GM18858 (cell line): Measurements from ENCODE around the gene KHK.

Experiments
- ATAC-seq: cut with Tn5 transposase; IDR thresholded peaks from one replicate; pipeline ENCODE4 v1.9.1; 2021; ENCODE audit not compliant: unreplicated experiment

Gene KHK

GRCh38 chr2:27080603-27080936 is 6.0 kb upstream of the KHK start:
- no peak for ATAC-seq

GRCh38 chr2:27081984-27082772 is 4.4 kb upstream of the KHK start:
- no peak for ATAC-seq

GRCh38 chr2:27082773-27083409 is 3.7 kb upstream of the KHK start:
- ATAC-seq = no peak

GRCh38 chr2:27083410-27084296 is 2.9 kb upstream of the KHK start:
- ATAC-seq = no peak

GRCh38 chr2:27084297-27085061 is 2.1 kb upstream of the KHK start:
- no peak for ATAC-seq

- no peak for ATAC-seq
Observed at GRCh38 chr2:27085062-27085672, 1.4 kb upstream of the KHK start.

- no peak for ATAC-seq
Observed at GRCh38 chr2:27085673-27086089, 891 bp upstream of the KHK start.

- ATAC-seq = peak; percentile 75
Observed at GRCh38 chr2:27086090-27086723, 365 bp upstream of the KHK start.

GRCh38 chr2:27087823-27088410 is 1.3 kb downstream of the KHK start:
- ATAC-seq = no peak

- ATAC-seq = no peak
Observed at GRCh38 chr2:27088634-27089033, 2.1 kb downstream of the KHK start.

GRCh38 chr2:27089111-27089954 is 2.8 kb downstream of the KHK start:
- ATAC-seq = no peak

GRCh38 chr2:27091746-27092695 is 5.4 kb downstream of the KHK start:
- ATAC-seq = no peak

- ATAC-seq = no peak
Observed at GRCh38 chr2:27092696-27093429, 6.3 kb downstream of the KHK start.

GRCh38 chr2:27093430-27094352 is 7.1 kb downstream of the KHK start:
- no peak for ATAC-seq

GRCh38 chr2:27094353-27094984 is 7.9 kb downstream of the KHK start:
- no peak for ATAC-seq

GRCh38 chr2:27095427-27095744 is 8.8 kb downstream of the KHK start:
- ATAC-seq = no peak
